ENCODE data around the gene PDHX.

The PDHX gene

GRCh38 chr11:34990916-34991315, 74.5 kb downstream of the PDHX start:
- DNase-seq (ENCODE audit: low read depth): no peak

GRCh38 chr11:34994854-34995253, 78.4 kb downstream of the PDHX start:
- no peak for DNase-seq (ENCODE audit: low read depth)

DNA sequence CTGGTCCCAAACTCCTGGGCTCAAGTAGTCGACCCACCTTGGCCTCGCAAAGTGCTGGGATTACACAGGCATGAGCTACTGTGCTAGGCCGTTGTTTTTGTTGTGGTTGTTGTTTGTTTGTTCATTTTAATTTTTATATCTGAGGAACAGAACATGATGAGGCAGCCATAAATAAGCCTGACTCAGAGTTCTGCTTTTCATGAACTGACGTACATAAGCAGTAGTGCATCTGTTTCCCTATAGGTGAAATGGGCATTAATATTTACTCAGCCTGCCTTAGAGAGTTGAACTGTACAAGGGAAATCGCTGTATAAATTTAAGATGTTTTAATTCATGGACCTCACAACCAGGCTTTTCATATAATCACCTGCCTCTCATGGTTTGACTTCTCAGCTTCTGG, 80.5 kb downstream of the PDHX start:
- DNase-seq (ENCODE audit: low read depth): no peak

DNA sequence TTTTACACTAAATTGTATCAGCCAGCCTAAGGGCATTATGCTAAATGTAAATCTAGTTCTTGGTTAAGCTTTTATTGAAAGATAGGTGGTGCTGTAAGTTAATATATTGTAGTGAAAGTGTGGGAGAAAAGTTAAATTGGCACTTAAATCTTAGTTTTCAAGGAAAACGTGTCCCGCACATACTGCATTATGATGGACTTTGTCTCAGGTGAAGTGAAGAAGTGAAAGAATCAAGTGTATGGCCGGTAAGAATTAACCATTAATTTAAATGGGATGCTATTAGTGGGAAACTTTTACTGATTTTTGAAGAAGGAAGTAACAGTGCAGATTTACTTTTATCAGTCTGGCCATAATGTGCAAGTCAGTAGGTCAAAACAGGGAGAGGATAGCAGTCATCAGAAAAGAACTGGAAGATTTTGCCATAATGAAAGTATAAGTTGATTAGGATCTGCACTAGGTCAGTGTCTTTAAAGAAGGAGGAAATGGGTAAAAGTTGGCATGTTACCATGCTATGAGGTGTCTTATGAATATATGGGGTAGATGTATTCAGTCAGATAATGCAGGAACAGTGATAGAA, 81.6 kb downstream of the PDHX start:
- no peak for DNase-seq (ENCODE audit: low read depth)

DNA sequence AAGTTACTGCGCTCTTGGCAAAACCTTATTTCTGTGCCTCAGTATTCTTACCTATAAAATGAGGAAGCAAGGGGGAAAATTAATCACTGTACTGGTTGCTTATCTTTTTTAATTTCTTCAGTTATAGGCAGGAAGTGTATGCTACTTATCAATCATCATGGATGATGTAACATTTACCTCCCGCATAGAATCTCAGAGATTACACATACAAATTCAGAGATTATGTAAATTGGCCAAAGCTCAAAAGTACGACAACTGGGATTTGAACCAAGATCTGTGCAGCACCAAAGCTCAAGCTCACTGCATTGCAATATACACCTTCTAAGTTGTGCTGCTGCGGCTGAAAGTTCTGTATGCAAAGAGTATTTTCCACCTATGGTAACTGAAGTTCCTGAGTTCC, 83.0 kb downstream of the PDHX start:
- DNase-seq (ENCODE audit: low read depth): no peak

DNA sequence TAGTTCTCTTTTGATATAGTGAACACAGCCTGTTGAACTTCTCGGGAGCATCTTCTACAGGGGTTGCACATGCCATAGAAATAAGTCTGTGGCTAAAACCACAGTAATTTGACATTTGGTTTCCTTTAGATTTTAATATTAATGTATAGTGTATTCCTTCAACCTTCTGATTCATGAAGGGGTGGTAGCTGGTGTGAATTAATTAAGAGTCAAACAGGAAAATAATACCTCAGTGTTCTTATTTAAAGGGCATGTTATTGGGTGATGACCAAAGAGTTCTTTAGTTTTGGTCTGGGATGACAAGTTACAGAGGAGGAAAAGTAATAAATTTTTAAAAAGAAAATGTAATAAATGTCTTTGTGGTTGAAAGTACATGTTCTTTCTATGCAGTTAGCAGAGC, 86.8 kb downstream of the PDHX start:
- no peak for DNase-seq (ENCODE audit: low read depth)

DNA sequence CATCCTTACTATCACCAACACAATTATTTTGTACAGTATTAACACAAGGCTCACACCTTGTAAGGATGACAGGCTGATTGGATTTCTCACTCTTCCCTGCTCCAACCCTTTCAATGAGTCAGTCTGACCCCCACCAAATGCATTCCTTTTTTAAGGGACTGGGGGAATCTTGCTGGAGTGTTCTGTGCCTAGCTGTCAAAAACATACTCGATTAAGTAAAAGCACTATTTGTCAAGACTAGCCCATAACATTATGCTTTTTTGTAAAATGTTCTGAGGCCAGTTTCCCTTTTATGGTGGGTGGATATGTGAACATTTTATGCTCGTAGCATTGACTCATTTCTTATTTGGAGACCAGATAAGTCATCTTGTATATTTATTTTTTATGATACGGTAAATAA, 87.2 kb downstream of the PDHX start:
- DNase-seq (ENCODE audit: low read depth): no peak

GRCh38 chr11:35005141-35005780, 88.8 kb downstream of the PDHX start:
- no peak for DNase-seq (ENCODE audit: low read depth)

DNA sequence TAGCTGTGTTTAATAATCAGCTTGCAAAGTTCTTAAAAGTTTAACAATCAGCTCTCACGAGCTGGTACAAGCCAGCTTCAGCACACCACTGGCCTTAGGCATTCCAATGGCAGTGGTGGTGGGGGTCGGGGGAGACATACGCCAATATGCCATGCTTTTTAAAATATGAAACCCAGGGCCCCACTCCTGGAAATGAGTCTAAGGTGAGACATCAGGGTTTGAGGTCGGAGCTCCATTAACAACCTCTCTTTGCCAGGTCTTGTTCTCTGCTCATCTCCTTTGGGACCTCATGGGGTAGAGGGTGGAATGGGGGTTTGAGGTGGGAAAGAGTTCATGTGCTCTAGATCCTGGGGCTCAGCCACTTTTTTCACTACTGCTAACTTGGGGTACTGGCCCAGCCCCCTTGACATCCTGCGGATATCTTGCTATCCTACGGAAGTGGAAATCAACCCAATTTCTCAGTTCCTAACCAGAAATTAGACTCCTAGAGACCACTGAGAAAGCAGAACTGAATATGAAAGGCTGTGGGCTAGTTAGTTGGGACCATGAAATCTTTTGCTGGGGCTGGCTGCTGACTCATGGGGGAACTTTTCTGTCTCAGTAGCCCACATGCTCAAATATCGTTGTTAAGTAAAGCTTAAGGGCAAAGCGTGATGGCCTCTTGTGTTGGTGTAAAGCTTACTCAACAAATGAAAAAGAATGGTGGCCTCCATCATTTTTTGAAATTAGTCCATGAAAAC, 90.1 kb downstream of the PDHX start:
- no peak for DNase-seq (ENCODE audit: low read depth)

DNA sequence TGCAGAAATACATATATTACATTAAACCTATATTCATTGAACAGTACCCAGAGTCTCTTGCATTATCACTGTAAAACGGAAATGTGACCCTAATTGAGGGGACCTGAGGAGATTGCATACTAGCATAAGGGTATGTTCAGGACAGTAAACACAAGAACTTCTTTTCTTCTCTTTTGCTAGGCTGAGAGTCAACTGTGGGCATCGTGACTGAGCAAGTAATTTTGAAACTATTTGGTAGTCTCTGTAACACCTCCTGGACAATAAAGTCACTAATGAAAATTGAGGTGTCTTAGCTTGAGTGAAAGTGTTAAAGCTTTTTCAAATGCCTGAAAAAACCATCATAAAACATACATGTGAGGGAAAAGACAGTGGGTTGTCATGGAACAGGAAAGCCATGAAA, 90.9 kb downstream of the PDHX start:
- DNase-seq (ENCODE audit: low read depth): no peak

DNA sequence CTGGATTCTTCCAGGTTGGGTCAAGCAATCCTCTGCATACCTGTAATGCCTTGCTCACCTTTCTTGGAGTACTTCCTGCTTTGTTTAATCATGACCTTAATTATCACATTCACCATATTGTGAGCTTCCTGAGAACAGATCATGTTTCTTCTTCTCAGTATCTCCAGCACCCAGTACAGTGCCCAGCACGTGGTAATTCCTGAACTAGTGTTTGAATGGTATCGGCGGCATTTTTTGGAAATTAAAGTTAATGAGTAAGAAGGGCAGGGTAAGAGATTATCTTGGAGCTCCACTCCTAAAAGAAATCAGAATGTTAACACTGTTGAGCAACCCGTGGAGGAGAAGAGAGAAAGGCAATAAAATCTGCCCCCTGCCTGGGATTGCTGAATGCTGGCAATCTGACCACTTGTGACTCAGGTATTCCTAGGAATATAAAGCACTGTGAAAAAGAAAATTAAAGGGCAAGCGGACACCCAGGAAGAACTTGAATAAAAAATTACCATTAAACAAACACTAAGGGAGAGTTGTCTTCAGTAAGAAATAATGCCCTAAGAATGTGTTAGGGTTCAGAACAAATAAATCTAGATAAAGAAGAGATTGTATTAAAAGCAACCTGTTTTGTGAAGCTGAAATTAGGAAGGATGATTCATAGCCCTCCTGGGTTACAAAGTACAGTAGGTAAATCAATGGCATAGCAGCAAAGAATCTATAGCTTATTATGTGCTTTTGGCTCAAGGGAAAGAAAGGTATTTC, 92.9 kb downstream of the PDHX start:
- no peak for DNase-seq (ENCODE audit: low read depth)

GRCh38 chr11:35009944-35010342, 93.5 kb downstream of the PDHX start:
- no peak for DNase-seq (ENCODE audit: low read depth)

- no peak for DNase-seq (ENCODE audit: low read depth)
These were observed 94.2 kb downstream of the PDHX start for GRCh38 chr11:35010654-35011053.

GRCh38 chr11:35011389-35011788, 95.0 kb downstream of the PDHX start:
- DNase-seq (ENCODE audit: low read depth): no peak

DNA sequence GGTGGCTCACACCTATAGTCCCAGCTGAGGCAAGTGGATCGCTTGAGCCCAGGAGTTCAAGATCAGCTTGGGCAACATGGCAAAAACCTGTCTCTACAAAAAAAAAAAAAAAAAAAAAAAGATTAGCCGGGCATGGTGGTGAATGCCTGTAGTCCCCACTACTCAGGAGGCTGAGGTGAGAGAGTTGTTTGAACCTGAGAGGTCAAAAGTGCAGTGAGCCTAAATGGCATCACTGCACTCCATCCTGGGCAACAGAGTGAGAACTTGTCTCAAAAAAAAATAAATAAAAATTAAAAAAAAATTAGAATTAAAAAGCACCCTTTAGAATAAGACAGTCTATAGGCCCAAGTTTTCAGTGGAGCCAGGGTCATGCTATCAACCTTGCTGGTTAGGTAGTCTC, 95.5 kb downstream of the PDHX start:
- no peak for DNase-seq (ENCODE audit: low read depth)

- DNase-seq (ENCODE audit: low read depth): no peak
These were observed 96.2 kb downstream of the PDHX start for GRCh38 chr11:35012467-35013191.

DNA sequence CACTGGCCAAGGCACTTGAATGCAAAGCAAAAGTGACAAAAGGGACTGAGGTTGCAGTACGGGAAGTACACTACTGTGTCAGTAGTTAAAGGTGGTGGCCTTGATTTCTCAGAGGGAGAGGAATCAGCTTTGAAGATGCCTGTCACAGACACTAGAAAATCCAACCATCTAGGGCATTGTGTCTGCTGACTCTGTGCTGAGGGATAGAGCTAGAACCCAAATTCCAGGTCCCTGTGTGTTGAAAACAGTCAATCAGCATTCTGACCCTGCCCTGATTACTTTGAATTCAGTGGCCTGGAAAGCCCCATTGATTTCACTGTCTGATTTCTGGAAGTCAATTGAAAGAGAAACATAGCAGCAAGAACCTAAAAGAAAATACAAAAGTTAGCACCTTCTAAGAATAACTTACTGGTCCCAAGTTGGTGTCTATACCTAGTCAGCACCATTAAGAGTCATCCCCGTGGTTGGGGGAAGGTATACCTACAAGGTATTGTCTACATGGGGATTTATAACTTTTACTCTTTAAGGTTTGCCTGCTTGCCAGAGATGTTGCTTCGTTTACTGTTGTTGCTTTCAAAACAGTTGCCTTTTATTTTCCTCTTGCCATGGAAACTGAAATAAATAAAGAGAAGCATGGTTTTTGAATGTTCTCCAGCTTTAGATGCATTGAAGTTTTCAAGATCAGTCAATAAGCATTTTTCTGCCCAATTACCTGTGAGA, 97.3 kb downstream of the PDHX start:
- no peak for DNase-seq (ENCODE audit: low read depth)

DNA sequence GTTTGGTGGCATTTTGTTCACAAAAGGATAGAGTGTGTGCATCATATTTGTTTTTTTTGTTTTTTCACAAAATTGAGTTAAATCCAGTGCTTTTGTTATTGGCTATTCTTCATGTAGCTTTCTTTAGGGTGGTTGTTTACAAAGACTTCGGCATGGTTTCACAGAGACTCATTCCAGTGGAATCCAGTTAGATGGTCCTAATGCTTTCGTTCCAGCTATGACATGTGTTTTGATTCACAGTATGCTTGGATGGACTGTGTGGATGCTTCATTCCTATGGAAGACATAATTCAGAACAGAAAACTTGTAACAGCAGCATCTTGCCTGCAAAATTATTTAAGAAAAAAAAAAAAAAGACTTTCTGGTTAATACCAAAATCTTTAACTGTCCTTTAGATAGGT, 97.9 kb downstream of the PDHX start:
- DNase-seq (ENCODE audit: low read depth): no peak

GRCh38 chr11:35015621-35016387, 99.4 kb downstream of the PDHX start:
- DNase-seq (ENCODE audit: low read depth): no peak

- no peak for DNase-seq (ENCODE audit: low read depth)
These were observed 100.5 kb downstream of the PDHX start for GRCh38 chr11:35016916-35017315.
